Osteoblast (primary cell): ENCODE measurements around the gene STK32B. TPM values are rescaled to one million over a fixed set of nuclear protein-coding genes. Genes with fewer than 3 reads are reported as not detected.

Experiments
- DNase-seq: peaks from one replicate; pipeline ENCODE4 v3.0.0; 2011; ENCODE audit warnings: low spot score, mixed read lengths; ENCODE audit not compliant: insufficient read length; ENCODE audit errors: missing footprints
- H2AFZ ChIP-seq: 2 replicates; pipeline ENCODE4 v1.6.0; 2011; ENCODE audit warnings: mild to moderate bottlenecking, low read length
- H3K27ac ChIP-seq: 2 replicates; pipeline ENCODE4 v1.5.1; 2011; ENCODE audit warnings: mild to moderate bottlenecking, low read depth, low read length, moderate library complexity
- H3K27me3 ChIP-seq: 2 replicates; pipeline ENCODE4 v1.6.0; 2012; ENCODE audit warnings: mild to moderate bottlenecking, control low read depth, inconsistent platforms, low read length, moderate library complexity; ENCODE audit not compliant: insufficient read depth
- H3K36me3 ChIP-seq: 2 replicates; pipeline ENCODE4 v1.5.1; 2011; ENCODE audit warnings: mild to moderate bottlenecking, low read length, control low read depth, moderate library complexity; ENCODE audit not compliant: insufficient read depth
- H3K4me1 ChIP-seq: 2 replicates; pipeline ENCODE4 v1.5.1; 2011; ENCODE audit warnings: mild to moderate bottlenecking, low read length, control low read depth, moderate library complexity; ENCODE audit not compliant: insufficient read depth
- H3K4me2 ChIP-seq: 2 replicates; pipeline ENCODE4 v1.6.0; 2011; ENCODE audit warnings: mild to moderate bottlenecking, low read length; ENCODE audit not compliant: insufficient read depth
- H3K4me3 ChIP-seq: fragments of 200-600 bp; sonication (generic); 3 replicates; pipeline ENCODE4 v1.5.1; 2012; ENCODE audit warnings: mild to moderate bottlenecking, low read length, inconsistent platforms; ENCODE audit not compliant: insufficient read depth
- H3K79me2 ChIP-seq: 2 replicates; pipeline ENCODE4 v1.6.0; 2012; ENCODE audit warnings: mild to moderate bottlenecking, low read length, control low read depth, inconsistent platforms; ENCODE audit not compliant: insufficient read depth
- H3K9me3 ChIP-seq: 2 replicates; pipeline ENCODE4 v1.5.1; 2011; ENCODE audit warnings: low read depth, low read length, control low read depth
- H4K20me1 ChIP-seq: 2 replicates; pipeline ENCODE4 v1.6.0; 2012; ENCODE audit warnings: mild to moderate bottlenecking, low read length, control low read depth; ENCODE audit not compliant: insufficient read depth
- total RNA-seq: library from RNA; depleted of rRNA; stranded (reverse); fragments of >200 nt; gene quantifications from 2 replicates; pipeline ENCODE4 v1.2.3, GENCODE V29; 2012
- TF ChIP-seq, protein P1 (sequence below): IDR thresholded peaks from 2 replicates; pipeline ENCODE4 v1.5.1; 2011; ENCODE audit warnings: mild to moderate bottlenecking, low read depth, low read length, moderate library complexity; ENCODE audit errors: extremely low read depth

Gene STK32B
- total RNA-seq, 1 donor, result 1.1 TPM

DNA sequence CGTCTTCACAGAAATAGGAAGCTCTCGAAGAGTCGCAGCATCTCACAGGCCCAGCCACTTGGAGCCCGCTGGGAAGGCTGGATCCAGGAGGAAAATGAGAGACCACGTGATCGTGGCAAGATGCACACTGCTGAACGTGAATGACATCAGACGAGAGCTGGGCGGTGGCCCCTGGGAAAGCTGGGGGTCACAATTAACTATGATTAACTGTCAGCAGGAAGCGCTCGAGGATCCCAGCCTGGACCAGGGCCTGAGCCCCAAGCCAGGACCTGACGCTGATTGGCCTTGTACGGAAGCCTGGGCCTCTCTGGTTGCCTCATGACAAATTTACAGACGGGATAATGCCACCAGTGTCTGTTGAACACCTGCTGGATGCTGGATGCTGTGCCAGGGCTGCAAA lies 335.6 kb downstream of the STK32B start:
- Histone ChIP-seq H3K4me1 (peaks cover 13% of the 10 kb centered on the region), H3K36me3 (no peaks in the 10 kb centered on the region), H3K27me3 (no peaks in the 10 kb centered on the region), H3K9me3 (no peaks in the 10 kb centered on the region), H3K4me2 (no peak overlapping the region), H3K79me2 (no peaks in the 10 kb centered on the region), H2AFZ (no peak overlapping the region), H3K27ac (no peak overlapping the region), H4K20me1 (no peaks in the 10 kb centered on the region), H3K4me3 (no peak overlapping the region)
- TF ChIP-seq, protein P1, sequence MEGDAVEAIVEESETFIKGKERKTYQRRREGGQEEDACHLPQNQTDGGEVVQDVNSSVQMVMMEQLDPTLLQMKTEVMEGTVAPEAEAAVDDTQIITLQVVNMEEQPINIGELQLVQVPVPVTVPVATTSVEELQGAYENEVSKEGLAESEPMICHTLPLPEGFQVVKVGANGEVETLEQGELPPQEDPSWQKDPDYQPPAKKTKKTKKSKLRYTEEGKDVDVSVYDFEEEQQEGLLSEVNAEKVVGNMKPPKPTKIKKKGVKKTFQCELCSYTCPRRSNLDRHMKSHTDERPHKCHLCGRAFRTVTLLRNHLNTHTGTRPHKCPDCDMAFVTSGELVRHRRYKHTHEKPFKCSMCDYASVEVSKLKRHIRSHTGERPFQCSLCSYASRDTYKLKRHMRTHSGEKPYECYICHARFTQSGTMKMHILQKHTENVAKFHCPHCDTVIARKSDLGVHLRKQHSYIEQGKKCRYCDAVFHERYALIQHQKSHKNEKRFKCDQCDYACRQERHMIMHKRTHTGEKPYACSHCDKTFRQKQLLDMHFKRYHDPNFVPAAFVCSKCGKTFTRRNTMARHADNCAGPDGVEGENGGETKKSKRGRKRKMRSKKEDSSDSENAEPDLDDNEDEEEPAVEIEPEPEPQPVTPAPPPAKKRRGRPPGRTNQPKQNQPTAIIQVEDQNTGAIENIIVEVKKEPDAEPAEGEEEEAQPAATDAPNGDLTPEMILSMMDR, result no peak
- no peak for DNase-seq

DNA sequence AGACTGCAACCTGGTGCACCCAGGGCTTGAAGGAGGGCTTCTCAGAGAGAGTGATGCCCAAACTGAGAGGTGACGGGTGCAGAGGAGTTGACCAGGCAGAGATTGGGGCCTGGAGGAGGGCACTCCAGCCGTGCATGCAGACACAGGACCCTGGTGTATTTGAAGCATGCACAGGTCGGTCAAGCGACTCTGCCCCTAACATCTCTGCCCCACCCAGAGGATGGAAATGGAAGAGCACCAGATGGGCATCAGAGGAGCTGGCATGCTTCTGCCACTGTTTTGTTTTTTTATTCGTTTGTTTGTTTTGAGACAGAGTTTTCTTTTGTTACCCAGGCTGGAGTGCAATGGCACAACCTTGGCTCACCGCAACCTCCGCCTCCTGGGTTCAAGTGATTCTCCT lies 336.2 kb downstream of the STK32B start:
- H4K20me1 ChIP-seq, result no peaks in the 10 kb centered on the region
- no peak overlapping the region for H2AFZ ChIP-seq
- TF ChIP-seq, protein P1, result no peak
- H3K27ac ChIP-seq, result no peak overlapping the region
- no peak overlapping the region for H3K4me2 ChIP-seq
- no peak for DNase-seq
- H3K36me3 ChIP-seq, result no peaks in the 10 kb centered on the region
- H3K4me1 ChIP-seq, result peaks cover 8% of the 10 kb centered on the region
- H3K4me3 ChIP-seq, result no peak overlapping the region
- no peaks in the 10 kb centered on the region for H3K9me3 ChIP-seq
- H3K79me2 ChIP-seq, result no peaks in the 10 kb centered on the region
- H3K27me3 ChIP-seq, result no peaks in the 10 kb centered on the region

DNA sequence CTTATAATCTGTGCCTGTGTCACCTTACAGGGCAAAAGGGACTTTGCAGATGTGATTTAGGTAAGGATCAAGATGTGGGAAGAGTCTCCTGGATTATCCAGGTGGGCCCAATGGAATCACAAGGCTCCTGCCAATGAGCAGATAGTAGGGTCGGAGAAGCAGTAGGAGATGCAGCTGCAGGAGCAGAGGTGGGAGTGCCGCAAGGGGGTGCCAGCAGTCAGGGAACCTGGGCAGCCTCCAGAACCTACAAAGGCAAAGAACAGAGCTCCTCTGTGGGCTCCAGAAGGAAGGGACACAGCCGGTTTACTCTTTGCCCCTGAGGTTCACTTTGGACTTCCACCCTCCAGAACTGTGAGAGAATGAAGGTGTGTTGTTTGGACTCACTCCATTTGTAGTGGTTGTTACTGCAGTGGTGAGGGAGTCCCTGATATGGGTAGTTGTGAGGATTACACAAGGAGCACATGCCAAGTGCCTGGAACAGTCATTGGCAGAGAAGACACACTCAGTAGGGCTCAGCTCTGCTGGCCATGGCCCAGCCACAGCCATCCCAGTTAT lies 338.6 kb downstream of the STK32B start:
- Histone ChIP-seq H3K4me1 (no peaks in the 10 kb centered on the region), H2AFZ (no peak overlapping the region), H4K20me1 (no peaks in the 10 kb centered on the region), H3K27ac (no peak overlapping the region), H3K36me3 (no peaks in the 10 kb centered on the region), H3K4me2 (no peak overlapping the region), H3K4me3 (no peak overlapping the region), H3K79me2 (no peaks in the 10 kb centered on the region), H3K27me3 (no peaks in the 10 kb centered on the region), H3K9me3 (no peaks in the 10 kb centered on the region)
- DNase-seq, result no peak
- TF ChIP-seq, protein P1, result no peak

DNA sequence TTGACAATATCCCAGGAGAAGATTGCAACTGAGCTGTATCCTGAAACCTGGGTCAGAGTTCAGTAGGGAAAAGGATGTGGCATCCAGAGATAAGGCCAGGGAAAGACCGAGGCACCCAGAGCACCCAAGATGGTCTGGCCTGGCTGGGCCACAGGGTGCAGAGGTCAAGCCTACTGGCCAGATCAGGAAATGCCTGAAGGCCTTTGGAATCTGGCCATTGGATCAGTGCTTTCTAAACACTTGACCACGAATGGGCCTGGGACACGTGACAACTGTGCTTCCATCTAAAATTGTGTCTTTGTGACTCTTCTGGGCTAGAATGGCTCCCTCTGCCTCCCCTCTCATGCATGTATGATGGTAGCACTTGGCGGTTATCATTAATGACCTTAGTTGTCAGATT lies 340.2 kb downstream of the STK32B start:
- H3K9me3 ChIP-seq, result no peaks in the 10 kb centered on the region

More for the DNA sequence above, 340.2 kb downstream of the STK32B start:
- TF ChIP-seq, protein P1, result no peak
- H3K27ac ChIP-seq, result no peak overlapping the region
- H3K4me3 ChIP-seq, result no peak overlapping the region
- H3K4me1 ChIP-seq, result no peaks in the 10 kb centered on the region
- no peak overlapping the region for H2AFZ ChIP-seq
- H3K27me3 ChIP-seq, result no peaks in the 10 kb centered on the region
- no peaks in the 10 kb centered on the region for H4K20me1 ChIP-seq
- DNase-seq, result peak; percentile 58
- H3K79me2 ChIP-seq, result no peaks in the 10 kb centered on the region
- no peaks in the 10 kb centered on the region for H3K36me3 ChIP-seq
- H3K4me2 ChIP-seq, result no peak overlapping the region
